Vagina (tissue), 2 donors: ENCODE measurements around the gene CNIH3.

Experiments
- CTCF ChIP-seq, 3 experiments: fragments of 450-650 bp in 2 of 3; fragments of 200-600 bp in 1 of 3; sonication (generic) in 1 of 3; IDR thresholded peaks; one replicate each; pipeline ENCODE4 v1.5.1; 2017 to 2019; ENCODE audit warnings: antibody characterized with exemption in 3 of 3, mild to moderate bottlenecking in 2 of 3, moderate library complexity in 2 of 3
- POLR2AphosphoS5 ChIP-seq, 2 donors: sonication (generic); formaldehyde crosslinking; IDR thresholded peaks; one replicate each; pipeline ENCODE4 v1.9.0; 2017; ENCODE audit warnings: antibody characterized with exemption in 2 of 2, mild to moderate bottlenecking in 2 of 2, low read depth in 1 of 2; ENCODE audit not compliant: insufficient read depth in 1 of 2

GRCh38 chr1:224631462-224632115 is 15.5 kb downstream of the CNIH3 start:
- no peak for TF ChIP-seq CTCF (IDR thresholded peaks at IDR 0.05)
- no peak for TF ChIP-seq POLR2AphosphoS5 (IDR thresholded peaks at IDR 0.05; ENCODE audit: insufficient read depth in 1 of 2, low read depth in 1 of 2)
